ENCODE data around the gene ATP5PB.

ATP5PB gene

DNA sequence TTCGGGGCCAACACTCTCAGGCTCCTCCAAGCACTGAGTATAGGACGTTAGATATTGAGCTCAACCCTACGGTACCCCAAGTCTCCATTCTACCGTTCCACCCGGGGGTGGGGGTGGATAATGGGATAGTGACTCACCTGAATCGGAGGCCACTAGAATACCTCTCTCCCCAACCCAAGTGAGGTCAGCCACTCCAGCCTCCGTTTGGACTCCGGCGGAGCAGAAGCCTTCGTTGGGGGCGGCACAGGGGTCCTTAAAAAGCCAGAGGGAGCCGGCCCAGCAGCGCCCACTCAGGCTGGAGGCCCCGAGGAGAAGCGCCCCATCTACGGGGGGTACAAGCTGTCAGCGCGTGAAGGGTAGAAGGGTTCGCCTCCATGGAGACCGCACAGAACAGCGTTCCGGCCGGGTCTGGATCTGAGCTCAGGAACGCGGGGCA is 764 bp upstream of the ATP5PB start:
- peaks cover 4% of the 10 kb centered on the region for H3K36me3 ChIP-seq (ENCODE audit: control insufficient read depth, insufficient read depth, low read length)
- DNase-seq (ENCODE audit: extremely low read depth, insufficient read length): no peak
- H3K4me3 ChIP-seq (replicated peaks; ENCODE audit: low read depth, low read length): peak overlapping the region; percentile 99
- TF ChIP-seq, protein P1, sequence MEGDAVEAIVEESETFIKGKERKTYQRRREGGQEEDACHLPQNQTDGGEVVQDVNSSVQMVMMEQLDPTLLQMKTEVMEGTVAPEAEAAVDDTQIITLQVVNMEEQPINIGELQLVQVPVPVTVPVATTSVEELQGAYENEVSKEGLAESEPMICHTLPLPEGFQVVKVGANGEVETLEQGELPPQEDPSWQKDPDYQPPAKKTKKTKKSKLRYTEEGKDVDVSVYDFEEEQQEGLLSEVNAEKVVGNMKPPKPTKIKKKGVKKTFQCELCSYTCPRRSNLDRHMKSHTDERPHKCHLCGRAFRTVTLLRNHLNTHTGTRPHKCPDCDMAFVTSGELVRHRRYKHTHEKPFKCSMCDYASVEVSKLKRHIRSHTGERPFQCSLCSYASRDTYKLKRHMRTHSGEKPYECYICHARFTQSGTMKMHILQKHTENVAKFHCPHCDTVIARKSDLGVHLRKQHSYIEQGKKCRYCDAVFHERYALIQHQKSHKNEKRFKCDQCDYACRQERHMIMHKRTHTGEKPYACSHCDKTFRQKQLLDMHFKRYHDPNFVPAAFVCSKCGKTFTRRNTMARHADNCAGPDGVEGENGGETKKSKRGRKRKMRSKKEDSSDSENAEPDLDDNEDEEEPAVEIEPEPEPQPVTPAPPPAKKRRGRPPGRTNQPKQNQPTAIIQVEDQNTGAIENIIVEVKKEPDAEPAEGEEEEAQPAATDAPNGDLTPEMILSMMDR (IDR thresholded peaks at IDR 0.05; ENCODE audit: insufficient read depth, low read length, poor library complexity, severe bottlenecking): no peak
- no peaks in the 10 kb centered on the region for H3K27me3 ChIP-seq (replicated peaks; ENCODE audit: control insufficient read depth, insufficient read depth, low read length)

DNA sequence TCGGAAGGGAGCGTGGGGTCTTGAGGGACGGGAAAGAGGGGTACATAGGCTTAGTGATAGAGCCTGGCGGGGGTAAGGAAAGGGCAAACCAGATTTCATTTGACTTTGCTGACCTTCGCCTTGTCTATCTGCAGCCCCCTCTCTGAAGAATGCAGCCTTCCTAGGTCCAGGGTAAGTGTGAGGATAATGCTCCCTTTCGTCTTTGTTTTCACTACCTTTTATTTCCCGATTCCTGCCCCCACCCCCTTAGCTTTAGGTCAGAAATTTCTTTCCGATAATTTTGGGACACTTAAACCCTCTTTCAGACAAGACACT is 396 bp downstream of the ATP5PB start:
- Histone ChIP-seq H3K27me3 (replicated peaks; ENCODE audit: control insufficient read depth, insufficient read depth, low read length) (no peaks in the 10 kb centered on the region), H3K36me3 (ENCODE audit: control insufficient read depth, insufficient read depth, low read length) (peaks cover 4% of the 10 kb centered on the region), H3K4me3 (replicated peaks; ENCODE audit: low read depth, low read length) (peak overlapping the region; percentile 99)
- TF ChIP-seq, protein P1 (IDR thresholded peaks at IDR 0.05; ENCODE audit: insufficient read depth, low read length, poor library complexity, severe bottlenecking): no peak
- DNase-seq (ENCODE audit: extremely low read depth, insufficient read length): no peak

DNA sequence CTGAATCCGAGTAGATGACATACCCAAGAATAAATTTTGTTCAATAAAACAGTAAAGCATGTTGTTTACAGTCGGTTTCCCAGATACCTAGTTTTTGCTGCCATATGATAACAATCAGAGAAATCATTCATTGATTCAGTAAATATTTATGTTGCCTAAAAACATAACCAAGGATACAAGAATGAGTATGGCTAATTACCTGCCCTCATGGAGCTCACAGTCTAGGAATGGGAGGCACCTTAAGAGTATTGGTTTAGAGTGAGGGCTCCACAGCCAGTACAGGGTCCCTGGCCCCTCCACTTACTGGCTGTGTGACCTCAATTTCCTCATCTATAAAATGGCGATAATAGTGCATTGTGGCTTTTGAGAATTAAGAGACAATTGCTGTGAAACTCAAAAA is 921 bp downstream of the ATP5PB start:
- Histone ChIP-seq H3K27me3 (replicated peaks; ENCODE audit: control insufficient read depth, insufficient read depth, low read length) (no peaks in the 10 kb centered on the region), H3K4me3 (replicated peaks; ENCODE audit: low read depth, low read length) (peak overlapping the region; percentile 99), H3K36me3 (ENCODE audit: control insufficient read depth, insufficient read depth, low read length) (peaks cover 4% of the 10 kb centered on the region)
- TF ChIP-seq, protein P1 (IDR thresholded peaks at IDR 0.05; ENCODE audit: insufficient read depth, low read length, poor library complexity, severe bottlenecking): no peak
- DNase-seq (ENCODE audit: extremely low read depth, insufficient read length): no peak

DNA sequence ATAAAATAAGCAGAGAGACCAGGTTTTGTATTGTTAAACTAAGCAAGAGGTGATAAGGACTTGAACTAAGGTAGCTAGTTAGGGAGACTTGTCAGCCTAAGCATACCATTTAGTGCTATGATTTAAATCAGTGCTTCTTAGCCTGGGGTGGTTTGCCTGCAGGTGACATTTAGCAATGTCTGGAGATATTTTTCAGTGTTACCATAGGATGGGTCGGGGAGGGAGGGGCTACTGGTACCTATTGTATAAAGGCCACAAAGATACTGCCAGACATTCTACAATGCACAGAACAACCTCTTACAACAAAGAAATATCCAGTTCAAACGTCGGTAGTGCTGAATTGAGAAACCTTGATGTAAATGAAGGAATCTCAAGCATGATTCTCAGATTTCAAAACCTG is 3.3 kb downstream of the ATP5PB start:
- TF ChIP-seq, protein P1 (IDR thresholded peaks at IDR 0.05; ENCODE audit: insufficient read depth, low read length, poor library complexity, severe bottlenecking): no peak
- no peak for DNase-seq (ENCODE audit: extremely low read depth, insufficient read length)
- no peak overlapping the region for H3K4me3 ChIP-seq (replicated peaks; ENCODE audit: low read depth, low read length)
- H3K27me3 ChIP-seq (replicated peaks; ENCODE audit: control insufficient read depth, insufficient read depth, low read length): no peaks in the 10 kb centered on the region
- H3K36me3 ChIP-seq (ENCODE audit: control insufficient read depth, insufficient read depth, low read length): peaks cover 5% of the 10 kb centered on the region

DNA sequence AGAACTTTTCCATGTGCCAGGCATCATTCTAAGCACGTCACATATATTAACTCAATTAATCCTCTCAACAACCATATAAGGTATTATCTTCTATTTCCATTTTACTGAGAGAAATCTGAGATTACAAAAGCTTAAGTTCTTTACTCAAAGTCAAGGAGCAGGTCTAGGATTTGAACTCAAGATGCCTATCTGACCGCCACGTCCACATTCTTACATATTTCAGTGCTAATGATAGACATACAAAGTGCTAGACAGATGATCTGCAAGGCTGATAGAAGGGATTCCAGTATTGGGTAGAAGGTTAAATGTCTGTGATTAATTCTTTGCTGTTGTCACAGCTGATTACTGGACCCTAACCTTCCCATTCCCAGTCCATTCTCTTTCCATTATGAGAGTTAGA is 4.4 kb downstream of the ATP5PB start:
- TF ChIP-seq, protein P1 (IDR thresholded peaks at IDR 0.05; ENCODE audit: insufficient read depth, low read length, poor library complexity, severe bottlenecking): no peak
- H3K27me3 ChIP-seq (replicated peaks; ENCODE audit: control insufficient read depth, insufficient read depth, low read length): no peaks in the 10 kb centered on the region
- no peak overlapping the region for H3K4me3 ChIP-seq (replicated peaks; ENCODE audit: low read depth, low read length)
- H3K36me3 ChIP-seq (ENCODE audit: control insufficient read depth, insufficient read depth, low read length): peaks cover 11% of the 10 kb centered on the region
- DNase-seq (ENCODE audit: extremely low read depth, insufficient read length): no peak

Data from GM06990 (cell line).